WI38 (cell line): ENCODE data around the gene RPS16.

Source experiments
- H3K4me3 ChIP-seq: 2 replicates; pipeline ENCODE4 v1.5.1; 2011; ENCODE audit warnings: low read depth, mild to moderate bottlenecking, control low read depth, low read length
- CTCF ChIP-seq: IDR thresholded peaks from 2 replicates; pipeline ENCODE4 v1.5.1; 2012; ENCODE audit warnings: low read depth, mild to moderate bottlenecking, control low read depth, low read length

Gene RPS16

GRCh38 chr19:39398297-39398864 lies 37.4 kb downstream of the RPS16 start:
- TF ChIP-seq CTCF: no peak
- H3K4me3 ChIP-seq: no peak overlapping the region

GRCh38 chr19:39397360-39398296 lies 38.1 kb downstream of the RPS16 start:
- H3K4me3 ChIP-seq: no peak overlapping the region
- TF ChIP-seq CTCF: peak; percentile 92

- TF ChIP-seq CTCF: no peak
- H3K4me3 ChIP-seq: peak within 1 kb of the TSS; percentile 99
Observed at GRCh38 chr19:39390751-39391437, 44.9 kb downstream of the RPS16 start, which contains the start of the genes MED29 and PAF1. Gene MED29, plus strand, starts transcription at chr19:39391378. Its CDS starts 45 bp downstream, at chr19:39391423. Gene PAF1, minus strand, starts transcription at chr19:39391106. Its CDS starts 242 bp downstream, at chr19:39390864.

GRCh38 chr19:39390451-39390750 lies 45.3 kb downstream of the RPS16 start:
- TF ChIP-seq CTCF: no peak
- peak overlapping the region; percentile 99 for H3K4me3 ChIP-seq

GRCh38 chr19:39389631-39390414 lies 45.9 kb downstream of the RPS16 start:
- H3K4me3 ChIP-seq: peak overlapping the region; percentile 99
- no peak for TF ChIP-seq CTCF

GRCh38 chr19:39388657-39389056 lies 47.1 kb downstream of the RPS16 start:
- no peak overlapping the region for H3K4me3 ChIP-seq
- TF ChIP-seq CTCF: no peak
